Activated naive CD4-positive, alpha-beta T cell treated with anti-CD3 and anti-CD28 coated beads, Interleukin-2, amount 50 U/mL, for 72 hours (primary cell): ENCODE results near the gene KIF26B. TPM values are rescaled to one million over a fixed set of nuclear protein-coding genes. Genes with fewer than 3 reads are reported as not detected.

Source experiments
- ATAC-seq, 2 donors: fragments of 150-1000 bp; cut with Tn5 transposase; 2 replicates each; pipeline ENCODE4 v1.10.0; 2021; ENCODE audit warnings: mild to moderate bottlenecking in 2 of 2, moderate library complexity in 2 of 2
- DNase-seq, 2 donors: peaks; one replicate each; pipeline ENCODE4 v3.0.0; 2021 to 2022; ENCODE audit warnings: low spot score in 2 of 2
- H3K27ac Mint-ChIP-seq, 2 donors: one replicate each; pipeline ENCODE4 v1.8.0; 2022; ENCODE audit warnings: mild to moderate bottlenecking in 2 of 2, mixed read lengths in 2 of 2
- H3K36me3 Mint-ChIP-seq, 2 donors: one replicate each; pipeline ENCODE4 v1.8.0; 2022; ENCODE audit warnings: mixed read lengths in 2 of 2
- H3K9me3 Mint-ChIP-seq, 2 donors: one replicate each; pipeline ENCODE4 v1.8.0; 2022; ENCODE audit warnings: mixed read lengths in 2 of 2
- total RNA-seq, 2 donors: library from RNA; stranded (reverse); gene quantifications; one replicate each; pipeline ENCODE4 v1.2.3, GENCODE V29; 2022

Gene KIF26B
- total RNA-seq, 2 donors from 2014 or later = 0.16 to 0.25 TPM

DNA sequence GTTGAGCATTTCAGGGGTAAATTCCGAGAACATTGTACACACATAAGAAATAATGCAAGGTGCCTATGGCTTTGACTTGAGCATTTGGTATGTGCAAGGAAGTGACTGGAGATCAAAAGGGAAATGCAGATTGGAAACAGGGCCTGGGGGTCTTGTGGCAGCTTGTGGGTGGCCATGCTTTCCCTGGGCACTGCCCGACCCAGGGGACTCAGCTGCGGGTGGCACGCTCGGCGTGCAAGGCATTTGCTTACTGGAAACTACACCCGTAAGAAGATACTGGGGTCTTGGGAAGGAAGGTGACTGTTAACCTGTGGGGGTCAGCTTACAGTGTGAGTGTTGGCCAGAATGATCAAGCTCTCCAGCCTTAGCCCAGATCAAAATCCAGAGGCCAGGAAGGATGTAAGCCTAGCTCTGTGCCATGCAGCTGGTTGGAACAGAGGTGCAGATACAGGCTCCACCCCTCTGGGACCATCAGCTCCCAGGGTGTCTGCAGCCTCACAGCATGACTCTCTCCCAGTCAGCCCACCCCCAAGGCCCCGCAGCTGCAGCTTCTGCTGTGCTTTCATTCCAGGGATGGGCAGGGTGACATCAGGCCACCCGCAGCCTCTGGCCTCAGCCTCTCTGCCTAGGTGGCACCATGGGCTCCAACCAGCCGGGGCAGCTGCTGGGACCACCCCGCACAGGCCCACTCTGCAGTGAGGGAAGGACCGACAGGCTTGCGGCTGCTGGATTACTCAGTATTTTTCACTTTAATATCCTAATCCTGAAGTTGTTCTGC lies 55.1 kb downstream of the KIF26B start:
- no peak for ATAC-seq

DNA sequence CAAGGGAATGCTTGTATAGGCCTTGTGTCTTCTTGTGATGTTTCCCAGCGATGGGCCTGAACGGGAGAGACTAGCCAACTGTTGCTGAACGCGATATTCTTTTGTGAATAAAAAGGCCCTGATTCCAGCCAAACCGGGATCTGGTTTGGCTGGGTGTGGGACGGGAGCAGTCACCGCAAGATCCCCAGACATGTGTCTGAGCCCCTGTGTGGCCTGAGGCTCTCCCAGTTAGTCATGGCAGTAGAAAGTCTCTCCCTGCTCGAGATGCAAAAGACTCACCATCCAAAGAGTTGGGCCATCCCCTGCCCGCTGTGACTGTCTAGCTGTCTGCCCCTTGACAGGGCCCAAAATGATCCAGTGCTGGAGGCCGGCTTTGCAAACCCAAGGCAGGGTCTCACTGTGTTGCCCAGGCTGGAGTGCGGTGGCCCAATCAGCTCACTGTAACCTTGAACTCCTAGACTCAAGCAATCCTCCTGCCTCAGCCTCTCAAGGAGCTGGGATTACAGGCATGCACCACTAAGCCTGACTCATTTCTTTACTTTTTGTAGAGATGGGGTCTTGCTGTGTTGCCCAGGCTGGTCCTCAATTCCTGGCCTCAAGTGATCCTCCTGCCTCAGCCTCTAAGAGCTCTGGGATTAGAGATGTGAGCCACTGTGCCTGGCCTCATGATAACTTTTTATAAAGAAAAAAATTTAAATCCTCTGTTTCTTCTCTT lies 56.4 kb downstream of the KIF26B start:
- H3K27ac Mint-ChIP-seq = no peak overlapping the region
- peaks cover 8 to 12% of the 10 kb centered on the region in 2 donors for H3K9me3 Mint-ChIP-seq
- no peak for ATAC-seq
- DNase-seq = no peak
- H3K36me3 Mint-ChIP-seq = peaks cover 12 to 17% of the 10 kb centered on the region in 2 donors

More for the DNA sequence above, 55.1 kb downstream of the KIF26B start:
- Mint-ChIP-seq H3K9me3 (peaks cover 9 to 13% of the 10 kb centered on the region in 2 donors), H3K27ac (no peak overlapping the region), H3K36me3 (peaks cover 13 to 17% of the 10 kb centered on the region in 2 donors)
- no peak for DNase-seq

DNA sequence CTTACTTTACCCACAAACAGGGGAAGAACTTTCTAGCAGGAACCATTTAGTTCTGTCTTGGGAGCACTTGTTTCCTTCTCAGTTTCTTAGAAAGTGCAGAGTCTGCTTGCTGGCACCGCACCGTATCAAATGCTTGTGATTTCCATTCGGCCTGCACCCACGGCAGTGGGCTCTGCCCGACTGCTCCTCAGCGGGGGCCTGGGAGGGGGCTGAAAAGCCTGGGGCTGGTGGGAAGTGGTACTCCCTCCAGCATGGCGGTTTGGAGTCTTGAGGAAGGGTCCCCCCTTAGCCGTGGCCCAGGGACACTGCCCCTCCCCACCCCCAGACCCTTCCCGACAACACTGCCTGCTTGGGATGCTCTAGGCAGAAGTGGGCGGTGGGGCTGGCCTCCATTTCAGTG lies 57.0 kb downstream of the KIF26B start:
- Mint-ChIP-seq H3K36me3 (peaks cover 6 to 17% of the 10 kb centered on the region in 2 donors), H3K9me3 (peaks cover 5 to 6% of the 10 kb centered on the region in 2 donors), H3K27ac (no peak overlapping the region)
- no peak for ATAC-seq
- no peak for DNase-seq

GRCh38 chr1:245212221-245212710 lies 57.5 kb downstream of the KIF26B start:
- DNase-seq (no peak), ATAC-seq (no peak)
- Mint-ChIP-seq H3K9me3 (peaks cover under 1% of the 10 kb centered on the region in 2 donors), H3K27ac (no peak overlapping the region), H3K36me3 (peaks cover 1 to 12% of the 10 kb centered on the region in 2 donors)

DNA sequence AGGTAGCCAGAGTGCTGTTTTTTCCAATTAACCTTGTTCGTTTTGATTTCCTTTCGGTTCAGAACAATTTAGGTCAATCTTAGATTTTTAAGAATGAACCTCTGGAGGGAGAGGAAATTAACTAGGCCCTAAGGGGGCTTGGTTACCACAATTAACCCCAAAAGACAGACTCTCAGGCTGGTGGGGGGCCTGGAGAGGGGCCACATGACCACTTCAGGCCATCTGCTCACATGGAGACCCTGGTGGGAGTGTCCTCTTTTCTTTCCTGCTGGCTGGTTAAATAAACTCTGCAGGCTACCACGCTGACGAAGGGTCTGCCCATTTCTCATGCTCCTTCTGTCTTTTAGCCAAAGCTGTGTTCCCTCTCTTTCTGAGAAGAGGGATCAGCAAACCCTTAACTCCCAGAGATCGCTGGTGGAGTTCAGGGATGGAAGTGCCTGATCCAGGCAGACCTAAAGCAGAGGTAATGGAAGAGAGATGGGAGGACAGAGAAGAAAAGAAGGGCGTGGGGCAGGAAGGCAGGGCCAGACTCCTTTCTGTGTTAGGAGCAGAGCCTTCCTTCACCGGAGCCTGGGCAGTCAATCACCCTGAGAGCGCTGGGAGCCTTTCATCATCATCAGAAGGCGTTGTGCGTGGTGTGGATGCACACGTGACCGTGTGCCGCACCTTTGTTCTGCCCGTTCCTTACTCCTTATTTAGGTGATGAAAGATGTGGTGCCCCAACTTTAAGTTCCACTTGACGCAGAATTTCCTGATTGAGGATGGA lies 58.5 kb downstream of the KIF26B start:
- H3K9me3 Mint-ChIP-seq = no peaks in the 10 kb centered on the region
- DNase-seq (no peak), ATAC-seq (no peak)
- H3K36me3 Mint-ChIP-seq = peaks cover 0 to 5% of the 10 kb centered on the region in 2 donors
- H3K27ac Mint-ChIP-seq = no peak overlapping the region

DNA sequence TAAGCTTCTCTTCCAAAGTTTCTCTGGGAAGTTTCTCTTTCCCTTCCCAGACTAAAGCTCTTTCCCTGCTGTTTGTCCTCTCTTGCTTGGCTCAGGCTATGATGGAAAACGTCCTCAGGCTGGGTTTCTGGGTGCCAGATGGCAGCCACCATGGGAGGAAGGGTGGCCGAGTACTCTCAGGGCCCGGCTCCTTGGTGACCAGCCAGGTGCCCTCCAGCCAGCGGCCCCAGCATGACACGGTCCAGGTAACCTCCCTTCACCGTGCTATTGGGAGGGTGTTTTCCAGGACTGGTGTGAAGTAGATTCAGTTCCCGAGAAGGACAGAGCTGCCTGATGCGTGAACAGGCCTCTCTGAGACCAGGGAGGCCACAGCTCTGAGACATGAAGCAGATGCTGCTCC lies 60.3 kb downstream of the KIF26B start:
- Mint-ChIP-seq H3K9me3 (no peaks in the 10 kb centered on the region), H3K27ac (no peak overlapping the region), H3K36me3 (no peaks in the 10 kb centered on the region)
- ATAC-seq (no peak), DNase-seq (no peak)

- H3K9me3 Mint-ChIP-seq = no peaks in the 10 kb centered on the region
- DNase-seq = no peak
- H3K27ac Mint-ChIP-seq = no peak overlapping the region
- H3K36me3 Mint-ChIP-seq = no peaks in the 10 kb centered on the region
- ATAC-seq = no peak
Observed at GRCh38 chr1:245216366-245217115, 61.8 kb downstream of the KIF26B start.

DNA sequence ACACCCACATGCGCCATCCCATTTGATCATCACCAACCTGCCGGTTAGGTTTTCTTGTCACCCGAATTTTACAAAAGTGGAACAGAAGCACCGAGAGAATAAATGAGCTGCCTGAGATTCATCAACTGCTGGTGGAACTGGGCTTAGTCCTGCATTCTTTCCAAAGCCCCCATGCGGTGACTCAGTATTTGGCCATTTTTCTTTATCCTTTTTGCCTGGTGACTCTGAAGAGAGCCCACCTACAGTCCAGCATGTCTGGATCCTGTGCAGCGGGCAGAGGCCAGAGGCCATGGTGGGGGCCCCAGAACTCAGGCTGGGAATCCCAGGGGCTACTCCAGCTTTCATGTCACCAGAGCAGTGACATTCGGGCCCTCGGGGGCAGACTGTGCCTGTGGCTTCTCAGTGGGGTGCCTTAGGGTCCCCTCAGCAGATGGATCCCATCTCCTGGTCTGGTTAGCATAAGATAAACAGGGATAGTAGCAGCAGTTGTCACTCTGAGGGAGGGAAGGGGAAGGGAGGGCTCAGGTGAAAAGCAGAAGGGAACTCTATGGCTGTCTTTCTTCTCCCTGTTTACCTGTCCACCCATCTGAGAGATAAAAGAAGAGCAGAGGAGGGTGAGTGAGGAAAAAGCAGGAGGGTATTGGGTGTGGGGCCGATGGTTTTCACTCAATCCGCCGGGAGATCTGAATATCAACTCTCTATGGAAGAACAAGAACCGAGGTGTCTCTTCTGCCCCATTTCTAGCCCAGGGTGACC lies 63.2 kb downstream of the KIF26B start:
- Mint-ChIP-seq H3K36me3 (no peaks in the 10 kb centered on the region), H3K27ac (no peak overlapping the region), H3K9me3 (no peaks in the 10 kb centered on the region)
- ATAC-seq (no peak), DNase-seq (no peak)

DNA sequence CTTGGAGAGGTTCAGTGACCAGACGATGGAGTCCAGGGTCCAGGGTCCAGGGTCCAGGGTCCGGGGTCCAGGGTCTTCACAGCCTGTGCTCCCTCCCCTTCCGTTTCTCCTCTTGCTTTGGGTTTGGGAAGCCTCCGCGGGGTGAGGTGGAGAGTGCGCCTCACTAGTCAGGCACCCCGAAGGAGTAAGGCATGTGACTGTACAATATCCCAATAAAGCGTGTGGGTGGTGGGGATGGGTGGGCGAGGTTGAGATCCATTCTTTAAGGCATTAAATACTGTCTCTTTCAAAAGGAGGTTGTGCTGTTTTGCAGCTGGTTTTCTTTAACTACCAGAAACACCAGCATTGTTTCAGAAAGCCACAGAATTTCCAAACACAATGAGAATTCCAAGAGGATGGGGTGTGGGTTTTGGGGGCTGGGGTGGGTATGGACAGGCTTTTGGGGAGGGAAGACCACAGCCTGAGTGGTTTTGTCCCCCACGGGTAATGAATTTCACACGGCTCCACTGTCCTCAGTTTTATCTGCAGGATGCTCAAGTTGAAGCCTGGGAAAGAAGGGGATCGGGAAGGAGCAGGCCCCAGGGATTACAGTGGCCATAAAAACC lies 65.7 kb downstream of the KIF26B start:
- ATAC-seq (no peak), DNase-seq (no peak)
- H3K36me3 Mint-ChIP-seq = no peaks in the 10 kb centered on the region
- no peaks in the 10 kb centered on the region for H3K9me3 Mint-ChIP-seq
- H3K27ac Mint-ChIP-seq = no peak overlapping the region

DNA sequence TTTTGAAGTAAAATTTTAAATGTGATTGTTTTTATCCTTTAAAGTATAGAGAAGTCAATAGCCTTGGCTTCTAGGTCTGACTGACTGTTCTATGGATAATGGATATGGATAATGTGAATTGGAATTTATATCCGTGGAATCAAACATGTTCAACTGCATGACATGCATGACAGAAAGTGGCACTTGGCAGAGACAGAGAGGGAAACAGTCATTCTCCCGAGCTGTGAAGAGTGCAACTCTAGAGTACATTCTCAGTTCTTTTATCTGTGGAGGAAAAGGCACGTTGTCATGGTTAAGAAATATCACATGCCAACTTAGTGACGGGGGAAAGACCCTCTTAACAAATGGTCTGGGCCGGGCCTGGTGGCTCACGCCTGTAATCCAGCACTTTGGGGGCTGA lies 67.0 kb downstream of the KIF26B start:
- no peaks in the 10 kb centered on the region for H3K36me3 Mint-ChIP-seq
- ATAC-seq (no peak), DNase-seq (no peak)
- no peak overlapping the region for H3K27ac Mint-ChIP-seq
- no peaks in the 10 kb centered on the region for H3K9me3 Mint-ChIP-seq

- Mint-ChIP-seq H3K36me3 (no peaks in the 10 kb centered on the region), H3K27ac (no peak overlapping the region), H3K9me3 (no peaks in the 10 kb centered on the region)
- DNase-seq = no peak
- no peak for ATAC-seq
Observed at GRCh38 chr1:245222931-245223595, 68.3 kb downstream of the KIF26B start.

DNA sequence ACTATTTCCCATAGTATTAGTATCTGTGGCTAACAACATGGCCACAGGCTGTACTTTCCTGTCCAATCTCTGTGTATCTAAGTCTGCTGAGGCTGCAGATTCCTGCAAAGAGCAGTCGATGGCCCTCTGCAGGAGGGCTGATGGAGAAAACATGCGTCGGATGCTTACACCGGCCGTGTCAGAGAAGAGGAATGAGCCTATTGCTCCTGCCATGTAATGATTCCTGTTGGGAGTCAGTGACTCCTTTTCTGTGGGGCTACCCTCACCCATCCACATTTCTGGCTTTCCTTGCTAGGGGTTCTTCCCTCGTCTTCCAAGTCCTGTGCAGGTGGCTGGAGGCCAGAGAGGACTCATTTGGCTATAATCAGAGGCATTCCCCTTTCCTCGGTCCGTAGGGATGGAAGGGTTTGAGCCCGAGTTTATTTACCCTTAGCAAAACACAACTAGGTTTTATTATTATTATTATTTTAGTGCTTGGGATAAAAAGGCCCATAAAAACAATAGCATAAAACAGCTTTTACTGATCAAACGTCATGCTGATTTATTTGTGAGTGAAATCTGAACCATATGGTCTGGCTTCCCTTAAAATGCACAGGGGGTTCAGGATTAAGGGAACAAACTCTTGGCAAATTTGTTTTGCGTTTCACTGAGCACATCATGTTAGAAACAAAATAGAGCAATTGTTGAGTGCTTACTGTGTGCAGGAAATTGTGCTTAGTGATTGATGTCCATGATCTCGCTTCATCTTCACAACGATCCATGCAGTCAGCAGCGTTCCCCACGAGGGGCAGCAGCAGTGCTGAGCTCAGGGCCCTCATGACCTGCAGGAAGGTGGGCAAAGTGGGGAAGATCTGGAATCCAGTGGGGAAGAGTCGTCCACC lies 70.8 kb downstream of the KIF26B start:
- Mint-ChIP-seq H3K9me3 (no peaks in the 10 kb centered on the region), H3K27ac (no peak overlapping the region), H3K36me3 (no peaks in the 10 kb centered on the region)
- DNase-seq = no peak
- no peak for ATAC-seq

GRCh38 chr1:245226203-245226499 lies 71.4 kb downstream of the KIF26B start:
- no peaks in the 10 kb centered on the region for H3K36me3 Mint-ChIP-seq
- no peak for ATAC-seq
- H3K9me3 Mint-ChIP-seq = no peaks in the 10 kb centered on the region
- DNase-seq = no peak
- H3K27ac Mint-ChIP-seq = no peak overlapping the region

DNA sequence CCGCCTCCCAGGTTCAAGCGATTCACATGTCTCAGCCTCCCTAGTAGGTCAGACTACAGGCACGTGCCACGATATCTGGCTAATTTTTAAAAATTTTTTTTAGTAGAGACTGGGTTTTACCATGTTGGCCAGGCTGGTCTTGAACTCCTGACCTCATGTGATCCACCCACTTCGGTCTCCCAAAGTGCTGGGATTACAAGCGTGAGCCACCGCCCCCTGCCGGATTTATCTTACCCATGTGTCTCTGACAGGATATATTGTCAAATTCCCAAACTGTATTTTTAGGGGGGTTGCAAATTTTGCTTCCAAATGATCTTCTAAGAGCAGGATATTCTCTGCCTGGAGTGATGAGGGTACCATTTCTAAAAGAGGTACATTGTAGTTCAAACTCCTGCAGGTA lies 74.3 kb downstream of the KIF26B start:
- Mint-ChIP-seq H3K36me3 (no peaks in the 10 kb centered on the region), H3K9me3 (no peaks in the 10 kb centered on the region), H3K27ac (no peak overlapping the region)
- no peak for ATAC-seq
- DNase-seq = no peak
